HepG2 (cell line): ENCODE measurements around the gene CLVS2. TPM values are rescaled to one million over a fixed set of nuclear protein-coding genes. Genes with fewer than 3 reads are reported as not detected.

Experiments used
- ATAC-seq: fragments of 200-7000 bp; cut with Tn5 transposase; 3 replicates; pipeline ENCODE4 v1.9.1; 2020; ENCODE audit warnings: mild to moderate bottlenecking, moderate library complexity
- BruUV-seq: library from RNA; stranded (reverse); fragments of 400-500 nt; replicated peaks from 2 replicates; lab custom pipeline; 2021; lab: Mats Ljungman, UMichigan
- CTCF ChIA-PET: fragments of 300-600 bp; formaldehyde crosslinking; extraction: SDS; loops from one replicate; lab custom pipeline; 2021; ENCODE audit warnings: low total read pairs, inconsistent platforms, low intra/inter-chr PET ratio; lab: Yijun Ruan, JAX
- POLR2A ChIA-PET: fragments of 350-600 bp; sonication (Branson Sonifier 250); formaldehyde crosslinking; loops from one replicate; lab custom pipeline; 2020; ENCODE audit warnings: antibody characterized with exemption, inconsistent platforms; lab: Yijun Ruan, JAX
- DNase-seq: peaks from one replicate; pipeline ENCODE4 v3.0.0-alpha.2; 2015; ENCODE audit warnings: low spot score
- FAIRE-seq: peaks from 3 replicates; lab custom pipeline; 2011; peaks lifted over from hg19 to GRCh38; lab: Jason Lieb, UNC
- H2AFZ ChIP-seq: one replicate; pipeline ENCODE4 v1.6.1; 2011; ENCODE audit warnings: low read length, inconsistent platforms
- H3K27ac ChIP-seq: fragments of 300-600 bp; 3 replicates; pipeline ENCODE4 v1.8.0; 2011; ENCODE audit warnings: mixed run types, mild to moderate bottlenecking, mixed read lengths, low read length, inconsistent platforms; ENCODE audit not compliant: insufficient read depth; ENCODE audit errors: extremely low read length
- H3K27me3 ChIP-seq, 2 experiments: fragments of 200-600 bp in 1 of 2; 2 replicates in 1 of 2; 3 replicates in 1 of 2; pipeline versions ENCODE4 v1.6.0 to v1.8.0; 2011; ENCODE audit warnings: low read length in 2 of 2, mild to moderate bottlenecking in 2 of 2, moderate library complexity in 2 of 2, inconsistent platforms in 1 of 2; ENCODE audit not compliant: insufficient read depth in 2 of 2, control insufficient read depth in 1 of 2
- H3K36me3 ChIP-seq, 2 experiments: fragments of 200-600 bp in 1 of 2; replicated peaks in 1 of 2; 2 replicates in 1 of 2; 3 replicates in 1 of 2; pipeline versions ENCODE4 v1.5.1 to v1.8.0; 2011; ENCODE audit warnings: low read length in 2 of 2, inconsistent platforms in 1 of 2; ENCODE audit not compliant: insufficient read depth in 2 of 2, control insufficient read depth in 1 of 2
- H3K4me1 ChIP-seq: 2 replicates; pipeline ENCODE4 v1.5.1; 2012; ENCODE audit warnings: low read length, inconsistent platforms; ENCODE audit not compliant: insufficient read depth
- H3K4me2 ChIP-seq: 2 replicates; pipeline ENCODE4 v1.6.0; 2011; ENCODE audit warnings: low read depth, low read length, inconsistent platforms
- H3K4me3 ChIP-seq, 3 experiments: fragments of 200-600 bp in 1 of 3; sonication (generic), shearing (Covaris generic) in 1 of 3; replicated peaks in 1 of 3; 2 replicates each; pipeline ENCODE4 v1.5.1; 2011 to 2016; ENCODE audit warnings: low read length in 3 of 3, inconsistent platforms in 2 of 3, low read depth in 2 of 3, mild to moderate bottlenecking in 2 of 3, control low read depth in 1 of 3, mixed read lengths in 1 of 3; ENCODE audit not compliant: insufficient read depth in 1 of 3
- H3K79me2 ChIP-seq: one replicate; pipeline ENCODE4 v1.6.1; 2011; ENCODE audit warnings: low read length, inconsistent platforms; ENCODE audit not compliant: insufficient read depth
- H3K9ac ChIP-seq: 2 replicates; pipeline ENCODE4 v1.6.0; 2011; ENCODE audit warnings: mild to moderate bottlenecking, low read depth, low read length, inconsistent platforms; ENCODE audit not compliant: insufficient read depth
- H3K9me3 ChIP-seq: 2 replicates; pipeline ENCODE4 v1.5.1; 2012; ENCODE audit warnings: mild to moderate bottlenecking, low read length
- H4K20me1 ChIP-seq: 2 replicates; pipeline ENCODE4 v1.6.0; 2011; ENCODE audit warnings: inconsistent platforms, mild to moderate bottlenecking, low read length, moderate library complexity; ENCODE audit not compliant: insufficient read depth
- ASH2L ChIP-seq: fragments of 300-600, 200-600 bp; sonication (generic); IDR thresholded peaks from 2 replicates; pipeline ENCODE4 v1.7.0; 2017; ENCODE audit warnings: low read depth, mild to moderate bottlenecking, moderate library complexity, mixed read lengths, low read length; ENCODE audit not compliant: insufficient read length
- ATF1 ChIP-seq: IDR thresholded peaks from 2 replicates; pipeline ENCODE4 v1.6.1; 2016; ENCODE audit warnings: mild to moderate bottlenecking, control low read depth
- CC2D1A ChIP-seq: sonication (generic); formaldehyde crosslinking; IDR thresholded peaks from 2 replicates; pipeline ENCODE4 v1.8.1; 2023; ENCODE audit warnings: mild to moderate bottlenecking, missing genetic modification reagents
- FOXA1 ChIP-seq, 2 experiments: fragments of 450-650 bp in 1 of 2; sonication (generic) in 1 of 2; formaldehyde crosslinking in 1 of 2; IDR thresholded peaks; 2 replicates each; pipeline versions ENCODE4 v1.4.0 to v1.6.1; 2016 to 2020; ENCODE audit warnings: missing genetic modification reagents in 1 of 2
- PATZ1 ChIP-seq: sonication (generic); formaldehyde crosslinking; IDR thresholded peaks from 2 replicates; pipeline ENCODE4 v1.4.0; 2020; ENCODE audit warnings: missing genetic modification reagents
- ZBTB34 ChIP-seq: sonication (generic); formaldehyde crosslinking; IDR thresholded peaks from 2 replicates; pipeline ENCODE4 v1.8.0; 2022; ENCODE audit warnings: mild to moderate bottlenecking, missing genetic modification reagents
- ZFX ChIP-seq: sonication (generic); formaldehyde crosslinking; IDR thresholded peaks from 2 replicates; pipeline ENCODE4 v1.4.0; 2020; ENCODE audit warnings: mild to moderate bottlenecking, low read depth, missing genetic modification reagents, moderate library complexity
- ZNF282 ChIP-seq: fragments of 450-650 bp; IDR thresholded peaks from 2 replicates; pipeline ENCODE4 v1.6.1; 2018; ENCODE audit not compliant: partially characterized antibody
- ZNF614 ChIP-seq: IDR thresholded peaks from 2 replicates; pipeline ENCODE4 v1.6.1; 2018; ENCODE audit warnings: missing biosample characterization, missing genetic modification reagents, inconsistent platforms, borderline replicate concordance
- ZNF670 ChIP-seq: sonication (generic); formaldehyde crosslinking; IDR thresholded peaks from 2 replicates; pipeline ENCODE4 v1.8.0; 2022; ENCODE audit warnings: mild to moderate bottlenecking, missing genetic modification reagents, borderline replicate concordance
- ZSCAN20 ChIP-seq: sonication (generic); formaldehyde crosslinking; IDR thresholded peaks from 2 replicates; pipeline ENCODE4 v1.4.0; 2020; ENCODE audit warnings: missing genetic modification reagents, mild to moderate bottlenecking, borderline replicate concordance
- WGBS: methylation state at CpG from one replicate; pipeline ENCODE4 v1.1.6; 2017; ENCODE audit warnings: low lambda C conversion rate; 5-methylcytosine and 5-hydroxymethylcytosine counted together
- in situ Hi-C: cut with HindIII; loops from 2 replicates; pipeline ENCODE4 v1.10.0; 2017; ENCODE audit warnings: low pct_unique_long_range_greater_than_20kb; ENCODE audit not compliant: extremely low pct_ligation_motif_present
- intact Hi-C: fragments of 100-400 bp; cut with micrococcal nuclease; formaldehyde crosslinking; loops from one replicate; pipeline ENCODE4 v1.10.0; 2022; ENCODE audit not compliant: unreplicated experiment
- polyA plus RNA-seq, 8 experiments: library from polyadenylated mRNA; depleted of rRNA in 3 of 8; stranded (reverse) in 7 of 8; unstranded in 1 of 8; fragments of >200 nt; fragmentation: Illumina TruSeq in 4 of 8; extraction: Trizol in 4 of 8; gene quantifications; 2 replicates each; pipeline versions ENCODE4 v1.2.1 to v1.2.3, GENCODE V29; 2011 to 2016; ENCODE audit warnings: low read depth in 4 of 8, missing spikeins in 1 of 8, mixed read lengths in 1 of 8; ENCODE audit not compliant: insufficient read depth in 1 of 8
- total RNA-seq, 5 experiments: library from RNA; depleted of rRNA; stranded (reverse); fragments of >200 nt; fragmentation: Illumina TruSeq; extraction: Trizol; gene quantifications; 2 replicates each; pipeline ENCODE4 v1.2.3, GENCODE V29; 2016; ENCODE audit warnings: low read depth in 1 of 5
- TF ChIP-seq, protein P1 (sequence below): sonication (generic); formaldehyde crosslinking; IDR thresholded peaks from 2 replicates; pipeline ENCODE4 v1.4.0; 2020; ENCODE audit warnings: mild to moderate bottlenecking, missing genetic modification reagents
- TF ChIP-seq, protein P2 (sequence below): sonication (generic); formaldehyde crosslinking; IDR thresholded peaks from 2 replicates; pipeline ENCODE4 v1.5.1; 2020; ENCODE audit warnings: missing genetic modification reagents, mild to moderate bottlenecking, borderline replicate concordance

The CLVS2 gene
- total and polyA plus RNA-seq, 2 of the 13 experiments (the other 11 are each of a cell fraction or from before 2014, with no cell fraction given), result not detected

DNA sequence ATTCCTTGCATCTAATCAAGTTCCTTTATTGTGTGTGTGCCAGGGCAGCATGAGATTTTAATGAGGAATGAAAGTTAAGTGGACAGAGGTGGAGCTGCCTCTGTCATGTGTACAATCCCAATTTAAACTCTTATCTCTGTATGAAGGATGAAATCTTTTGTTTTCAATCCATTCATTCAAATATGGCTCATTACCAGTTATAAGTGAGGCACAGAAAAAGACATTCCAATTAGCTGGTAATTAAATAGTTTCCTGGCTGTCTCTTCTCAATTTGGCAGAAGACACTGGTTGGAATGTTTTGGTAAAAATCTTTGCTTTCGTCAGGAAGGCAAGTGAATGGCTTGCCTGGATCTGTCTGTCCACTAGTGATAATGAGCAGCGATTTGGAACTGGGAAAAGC, 46.4 kb downstream of the CLVS2 start:
- in situ Hi-C loops, result no loop called here
- H3K36me3 ChIP-seq, result no peaks in the 10 kb centered on the region
- H3K4me3 ChIP-seq, result no peak overlapping the region
- H3K27ac ChIP-seq, result no peak overlapping the region
- POLR2A ChIA-PET, result no interaction called here
- intact Hi-C loops, result no loop called here
- H3K9me3 ChIP-seq, result no peaks in the 10 kb centered on the region; the same call in 1 of the 2 replicates
- H3K4me2 ChIP-seq, result no peak overlapping the region
- H3K27me3 ChIP-seq, result no peaks in the 10 kb centered on the region
- no peaks in the 10 kb centered on the region for H4K20me1 ChIP-seq
- ATAC-seq (no peak), FAIRE-seq (no peak), DNase-seq (no peak)
- no peak overlapping the region for H2AFZ ChIP-seq
- BruUV-seq, result no TSS peak
- H3K9ac ChIP-seq, result no peak overlapping the region
- no peaks in the 10 kb centered on the region for H3K4me1 ChIP-seq
- TF ChIP-seq ZFX (CRISPR knock-in tag), result no peak
- no peak for TF ChIP-seq ZBTB34 (CRISPR knock-in tag)
- TF ChIP-seq CC2D1A (CRISPR knock-in tag), result no peak
- TF ChIP-seq, all 625 proteins: peak for 0
- WGBS, result 6% methylated on average over 2 of the region's 2 CpGs
- CTCF ChIA-PET, result no interaction called here
- H3K79me2 ChIP-seq, result no peaks in the 10 kb centered on the region

GRCh38 chr6:123044341-123044860, 48.4 kb downstream of the CLVS2 start:
- DNase-seq, result no peak
- no peak for FAIRE-seq
- no peak for ATAC-seq
- ChIA-PET CTCF (no interaction called here), POLR2A (no interaction called here)
- no peak overlapping the region for H3K4me2 ChIP-seq
- intact Hi-C loops, result no loop called here
- H4K20me1 ChIP-seq, result no peaks in the 10 kb centered on the region
- H2AFZ ChIP-seq, result no peak overlapping the region
- 37% methylated on average over 3 of the region's 3 CpGs for WGBS
- no peaks in the 10 kb centered on the region; the same call in 1 of the 2 replicates for H3K9me3 ChIP-seq
- no peaks in the 10 kb centered on the region for H3K36me3 ChIP-seq
- H3K27me3 ChIP-seq, result no peaks in the 10 kb centered on the region
- no peak overlapping the region for H3K9ac ChIP-seq
- in situ Hi-C loops, result no loop called here
- no peaks in the 10 kb centered on the region for H3K79me2 ChIP-seq
- no peaks in the 10 kb centered on the region for H3K4me1 ChIP-seq
- no peak overlapping the region for H3K27ac ChIP-seq
- no TSS peak for BruUV-seq
- no peak overlapping the region for H3K4me3 ChIP-seq
- no peak for TF ChIP-seq ZNF614 (CRISPR knock-in tag)
- no peak for TF ChIP-seq ZNF670 (CRISPR knock-in tag)
- TF ChIP-seq, protein P1, sequence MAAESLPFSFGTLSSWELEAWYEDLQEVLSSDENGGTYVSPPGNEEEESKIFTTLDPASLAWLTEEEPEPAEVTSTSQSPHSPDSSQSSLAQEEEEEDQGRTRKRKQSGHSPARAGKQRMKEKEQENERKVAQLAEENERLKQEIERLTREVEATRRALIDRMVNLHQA (CRISPR knock-in tag), result no peak
- TF ChIP-seq ATF1 (CRISPR knock-in tag), result no peak
- TF ChIP-seq, protein P2, sequence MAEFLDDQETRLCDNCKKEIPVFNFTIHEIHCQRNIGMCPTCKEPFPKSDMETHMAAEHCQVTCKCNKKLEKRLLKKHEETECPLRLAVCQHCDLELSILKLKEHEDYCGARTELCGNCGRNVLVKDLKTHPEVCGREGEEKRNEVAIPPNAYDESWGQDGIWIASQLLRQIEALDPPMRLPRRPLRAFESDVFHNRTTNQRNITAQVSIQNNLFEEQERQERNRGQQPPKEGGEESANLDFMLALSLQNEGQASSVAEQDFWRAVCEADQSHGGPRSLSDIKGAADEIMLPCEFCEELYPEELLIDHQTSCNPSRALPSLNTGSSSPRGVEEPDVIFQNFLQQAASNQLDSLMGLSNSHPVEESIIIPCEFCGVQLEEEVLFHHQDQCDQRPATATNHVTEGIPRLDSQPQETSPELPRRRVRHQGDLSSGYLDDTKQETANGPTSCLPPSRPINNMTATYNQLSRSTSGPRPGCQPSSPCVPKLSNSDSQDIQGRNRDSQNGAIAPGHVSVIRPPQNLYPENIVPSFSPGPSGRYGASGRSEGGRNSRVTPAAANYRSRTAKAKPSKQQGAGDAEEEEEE (CRISPR knock-in tag), result no peak
- TF ChIP-seq PATZ1 (CRISPR knock-in tag), result no peak
- TF ChIP-seq FOXA1 (IDR thresholded peaks at IDR 0.05), result no peak
- TF ChIP-seq FOXA1 (CRISPR knock-in tag; IDR thresholded peaks at IDR 0.05), result no peak
- TF ChIP-seq ASH2L, result no peak
- no peak for TF ChIP-seq ZNF282
- no peak for TF ChIP-seq ZSCAN20 (CRISPR knock-in tag)
